Measurements from ENCODE around the gene SDCCAG8. TPM values are rescaled to one million over a fixed set of nuclear protein-coding genes. Genes with fewer than 3 reads are reported as not detected.

Gene SDCCAG8
- total RNA-seq, 4 donors from 2014 or later: 24.5 to 52.7 (median 31.7) TPM

DNA sequence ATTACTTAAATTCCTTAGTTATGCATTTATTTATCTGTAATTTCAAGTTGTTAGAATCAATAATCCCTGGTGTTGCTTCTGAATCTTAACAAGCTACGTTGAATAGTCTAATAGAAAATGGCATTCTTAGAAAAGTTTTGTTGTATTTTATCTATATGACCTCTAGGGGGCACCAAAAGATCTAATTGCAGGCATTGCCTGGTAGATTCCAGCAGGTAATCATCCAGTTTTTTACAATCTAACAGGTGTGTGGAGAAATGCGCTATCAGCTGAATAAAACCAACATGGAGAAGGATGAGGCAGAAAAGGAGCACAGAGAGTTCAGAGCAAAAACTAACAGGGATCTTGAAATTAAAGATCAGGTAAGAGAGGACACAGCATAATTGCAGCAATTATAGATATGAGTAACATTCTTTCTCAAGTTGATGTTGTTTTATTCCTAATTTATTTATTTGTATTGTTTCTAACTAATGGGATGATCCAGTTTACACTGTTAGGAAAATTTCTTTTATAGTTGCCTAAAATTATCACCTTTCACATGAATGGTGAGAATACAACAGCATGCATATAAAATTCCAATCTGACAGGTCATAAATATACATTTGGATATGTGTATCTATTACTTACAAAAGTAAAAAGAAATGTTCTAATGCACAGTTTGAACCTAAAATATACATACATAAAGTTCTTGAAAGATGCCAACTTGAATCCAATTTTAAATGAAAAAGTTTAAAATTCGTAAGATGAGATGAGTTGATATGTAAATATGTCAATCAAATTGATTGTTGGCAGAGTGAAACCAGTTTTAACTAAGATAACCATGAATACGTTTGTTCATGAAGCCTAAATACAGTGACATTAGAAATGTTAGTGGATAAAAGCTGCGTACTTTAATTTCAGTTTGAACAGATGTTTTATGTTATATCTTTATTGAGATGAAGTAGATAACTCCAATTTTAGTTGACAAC is 88.4 kb downstream of the SDCCAG8 start:
- intact Hi-C loops (cut with DNase I): loop anchor here (2.0 to 10.0 kb wide), 3 partner anchors 401 to 929 kb away; no protein-coding TSS in a partner anchor
- WGBS: 61% methylated on average over 5 of the region's 5 CpGs
- Histone ChIP-seq H3K27me3 (no peaks in the 10 kb centered on the region), H3K36me3 (peaks cover 0 to 35% (median 17%) of the 10 kb centered on the region in 4 donors), H3K4me1 (no peaks in the 10 kb centered on the region), H3K4me3 (no peak overlapping the region), H3K9me3 (no peaks in the 10 kb centered on the region), H3K27ac (replicated peaks in 1 of 4) (no peak overlapping the region)
- no peak for TF ChIP-seq EP300 (IDR thresholded peaks at IDR 0.05)
- TF ChIP-seq, protein P1, sequence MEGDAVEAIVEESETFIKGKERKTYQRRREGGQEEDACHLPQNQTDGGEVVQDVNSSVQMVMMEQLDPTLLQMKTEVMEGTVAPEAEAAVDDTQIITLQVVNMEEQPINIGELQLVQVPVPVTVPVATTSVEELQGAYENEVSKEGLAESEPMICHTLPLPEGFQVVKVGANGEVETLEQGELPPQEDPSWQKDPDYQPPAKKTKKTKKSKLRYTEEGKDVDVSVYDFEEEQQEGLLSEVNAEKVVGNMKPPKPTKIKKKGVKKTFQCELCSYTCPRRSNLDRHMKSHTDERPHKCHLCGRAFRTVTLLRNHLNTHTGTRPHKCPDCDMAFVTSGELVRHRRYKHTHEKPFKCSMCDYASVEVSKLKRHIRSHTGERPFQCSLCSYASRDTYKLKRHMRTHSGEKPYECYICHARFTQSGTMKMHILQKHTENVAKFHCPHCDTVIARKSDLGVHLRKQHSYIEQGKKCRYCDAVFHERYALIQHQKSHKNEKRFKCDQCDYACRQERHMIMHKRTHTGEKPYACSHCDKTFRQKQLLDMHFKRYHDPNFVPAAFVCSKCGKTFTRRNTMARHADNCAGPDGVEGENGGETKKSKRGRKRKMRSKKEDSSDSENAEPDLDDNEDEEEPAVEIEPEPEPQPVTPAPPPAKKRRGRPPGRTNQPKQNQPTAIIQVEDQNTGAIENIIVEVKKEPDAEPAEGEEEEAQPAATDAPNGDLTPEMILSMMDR (IDR thresholded peaks at IDR 0.05): peak; percentile 68 to 70 (median 69)
- no peak for DNase-seq (ENCODE audit: extremely low spot score)

DNA sequence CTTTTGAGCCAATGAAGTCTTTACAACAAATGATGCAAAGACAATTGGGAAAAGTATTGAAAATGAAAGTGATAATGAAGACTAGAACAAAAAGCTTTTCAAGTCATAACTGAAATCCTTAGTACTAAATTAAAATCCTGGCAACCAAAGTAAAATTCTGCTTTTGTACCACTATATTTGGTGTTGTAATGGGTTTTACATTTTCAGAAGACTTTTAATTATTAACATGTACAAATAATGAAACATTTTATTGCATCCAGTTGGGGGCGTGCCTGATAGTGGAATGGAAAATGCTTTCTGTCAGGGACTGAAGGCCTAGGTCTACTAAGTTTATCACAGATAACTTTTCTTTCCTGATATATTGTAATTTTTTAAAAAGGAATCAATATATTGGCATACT is 89.4 kb downstream of the SDCCAG8 start:
- TF ChIP-seq POLR2AphosphoS5 (IDR thresholded peaks at IDR 0.05): no peak
- TF ChIP-seq, protein P1 (IDR thresholded peaks at IDR 0.05): peak in 2 of 3 experiments; percentile 14 to 21
- TF ChIP-seq POLR2A (IDR thresholded peaks at IDR 0.05; ENCODE audit: low read depth): no peak
- Histone ChIP-seq H3K27ac (replicated peaks in 1 of 4) (no peak overlapping the region), H3K27me3 (no peaks in the 10 kb centered on the region), H3K4me3 (no peak overlapping the region), H3K4me1 (no peaks in the 10 kb centered on the region), H3K9me3 (no peaks in the 10 kb centered on the region), H3K36me3 (peaks cover 0 to 31% (median 13%) of the 10 kb centered on the region in 4 donors)
- WGBS: 68% methylated on average over 1 of the region's 1 CpG
- intact Hi-C loops (cut with DNase I): loop anchor here (2.0 to 10.0 kb wide), 4 partner anchors 400 to 952 kb away; no protein-coding TSS in a partner anchor
- DNase-seq (ENCODE audit: extremely low spot score): no peak

DNA sequence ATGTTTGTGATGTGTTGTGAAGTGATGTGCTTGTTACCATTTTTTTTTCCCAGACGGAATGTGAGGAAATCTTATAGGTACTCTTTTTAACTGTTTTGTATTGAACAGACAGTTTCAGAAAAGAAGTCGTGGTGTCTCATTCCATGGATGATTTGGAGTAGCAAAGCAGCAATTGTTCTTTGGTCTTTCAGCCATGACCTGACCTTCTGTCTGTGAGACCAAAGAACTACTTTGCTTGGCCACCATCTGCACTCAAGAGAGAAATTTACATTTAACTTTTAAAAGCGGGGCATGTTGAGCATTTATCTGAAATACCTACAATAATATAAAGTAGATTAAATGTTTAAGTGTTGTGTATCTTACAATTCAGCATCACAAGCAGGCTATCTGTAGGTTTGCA is 90.2 kb downstream of the SDCCAG8 start:
- H3K4me1 ChIP-seq: no peaks in the 10 kb centered on the region
- H3K4me3 ChIP-seq: no peak overlapping the region
- H3K27ac ChIP-seq (replicated peaks in 1 of 4): no peak overlapping the region
- TF ChIP-seq POLR2AphosphoS5 (IDR thresholded peaks at IDR 0.05) (no peak), POLR2A (IDR thresholded peaks at IDR 0.05; ENCODE audit: low read depth) (no peak), EP300 (IDR thresholded peaks at IDR 0.05) (no peak)
- TF ChIP-seq, protein P1 (IDR thresholded peaks at IDR 0.05): no peak
- no peaks in the 10 kb centered on the region for H3K27me3 ChIP-seq
- no peak for DNase-seq (ENCODE audit: extremely low spot score)
- WGBS: 81% methylated on average over 3 of the region's 3 CpGs
- intact Hi-C loops (cut with DNase I): loop anchor here (5.0 to 10.0 kb wide), 3 partner anchors 399 to 951 kb away; no protein-coding TSS in a partner anchor
- peaks cover 0 to 33% (median 10%) of the 10 kb centered on the region in 4 donors for H3K36me3 ChIP-seq
- H3K9me3 ChIP-seq: no peaks in the 10 kb centered on the region

DNA sequence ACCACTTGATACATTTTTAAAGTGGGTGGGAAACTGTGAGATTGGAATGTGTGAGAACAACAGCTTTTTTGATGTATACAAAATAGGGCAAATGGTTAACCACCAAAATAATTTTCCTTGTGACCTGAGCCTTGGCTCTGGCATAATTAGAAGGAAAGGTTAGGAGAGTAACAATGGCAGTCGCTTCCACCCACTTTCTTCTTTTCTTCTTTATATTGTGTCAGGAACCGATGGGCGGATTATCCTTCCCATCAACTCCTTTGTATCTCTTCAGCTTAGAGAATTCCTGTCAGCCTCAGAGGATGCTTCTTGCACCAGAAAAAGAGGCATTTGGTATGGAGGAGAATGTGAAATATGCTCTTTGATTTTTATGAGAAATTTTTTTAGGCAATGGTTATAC is 90.6 kb downstream of the SDCCAG8 start:
- Histone ChIP-seq H3K27me3 (no peaks in the 10 kb centered on the region), H3K27ac (replicated peaks in 1 of 4) (no peak overlapping the region), H3K4me3 (no peak overlapping the region), H3K9me3 (no peaks in the 10 kb centered on the region), H3K36me3 (peaks cover 2 to 37% (median 9%) of the 10 kb centered on the region in 4 donors), H3K4me1 (no peaks in the 10 kb centered on the region)
- intact Hi-C loops (cut with DNase I): loop anchor here (5.0 to 10.0 kb wide), 3 partner anchors 398 to 951 kb away; no protein-coding TSS in a partner anchor
- TF ChIP-seq, protein P1 (IDR thresholded peaks at IDR 0.05): no peak
- no peak for TF ChIP-seq EP300 (IDR thresholded peaks at IDR 0.05)
- no peak for TF ChIP-seq POLR2A (IDR thresholded peaks at IDR 0.05; ENCODE audit: low read depth)
- no peak for TF ChIP-seq POLR2AphosphoS5 (IDR thresholded peaks at IDR 0.05)
- DNase-seq (ENCODE audit: extremely low spot score): no peak
- 92% methylated on average over 3 of the region's 3 CpGs for WGBS

Measured in esophagus muscularis mucosa (tissue), 4 donors.